Measurements from ENCODE around the gene CBLN3.
A peak's percentile ranks its signal among the peaks of the same experiment; 100 is the strongest.

The CBLN3 gene

DNA sequence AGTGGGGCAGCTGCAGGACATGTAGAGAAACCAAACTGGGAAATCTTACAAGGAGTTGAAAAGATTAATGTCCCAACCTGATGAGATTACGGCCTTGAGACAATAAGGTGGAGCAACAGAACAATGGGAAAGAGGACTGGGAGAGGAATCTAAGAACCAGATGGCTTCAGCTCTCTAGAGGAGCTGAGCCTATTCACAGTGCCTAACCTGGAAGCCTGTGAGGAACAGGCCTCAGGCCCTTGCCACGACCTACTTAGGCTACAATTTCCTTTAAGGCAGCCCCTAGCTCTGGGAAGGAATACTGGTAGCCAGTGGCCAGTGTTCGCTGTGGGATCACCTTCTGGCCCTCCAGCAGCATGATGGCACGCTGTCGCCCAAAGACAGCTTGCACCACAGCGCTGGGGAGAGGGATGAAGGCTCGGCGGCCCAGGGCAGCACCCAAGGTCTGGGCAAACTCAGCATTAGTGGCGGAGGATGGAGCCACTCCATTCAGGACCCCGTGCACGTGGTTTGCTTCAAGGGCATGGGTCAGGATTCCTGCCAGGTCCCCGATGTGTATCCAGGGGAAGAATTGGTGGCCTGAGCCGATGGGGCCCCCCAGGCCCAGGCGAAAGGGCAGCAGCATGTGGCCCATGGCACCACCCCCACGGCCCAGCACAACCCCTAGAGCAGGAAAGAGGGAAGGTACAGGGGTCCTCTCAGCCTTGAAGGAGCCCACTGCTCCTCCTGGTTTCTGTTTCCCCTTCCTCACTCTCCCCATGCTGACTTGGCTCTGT, 10.6 kb upstream of the CBLN3 start:
- no peak for DNase-seq (ENCODE audit: low read depth in 2 of 3, low spot score in 1 of 3)

DNA sequence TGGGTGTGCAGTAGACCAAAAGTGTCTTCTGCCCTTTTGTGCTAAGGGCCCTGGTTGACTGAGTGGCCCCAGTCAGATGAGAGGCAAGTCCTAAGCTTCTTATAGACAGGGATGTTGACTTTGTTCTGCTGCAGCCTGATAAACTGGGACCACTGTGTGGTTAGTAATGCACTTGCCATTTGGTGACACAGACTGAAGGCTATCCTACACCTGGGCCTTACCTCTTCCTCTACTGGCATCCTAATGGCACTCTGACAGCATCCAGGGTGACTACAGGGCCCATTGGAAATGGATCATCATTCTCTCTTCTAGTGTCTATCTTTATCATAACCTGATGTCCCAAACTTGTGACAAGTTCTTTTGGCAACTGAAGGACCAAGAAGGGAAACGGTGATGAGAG, 9.8 kb upstream of the CBLN3 start:
- DNase-seq (ENCODE audit: low read depth in 2 of 3, low spot score in 1 of 3): no peak

DNA sequence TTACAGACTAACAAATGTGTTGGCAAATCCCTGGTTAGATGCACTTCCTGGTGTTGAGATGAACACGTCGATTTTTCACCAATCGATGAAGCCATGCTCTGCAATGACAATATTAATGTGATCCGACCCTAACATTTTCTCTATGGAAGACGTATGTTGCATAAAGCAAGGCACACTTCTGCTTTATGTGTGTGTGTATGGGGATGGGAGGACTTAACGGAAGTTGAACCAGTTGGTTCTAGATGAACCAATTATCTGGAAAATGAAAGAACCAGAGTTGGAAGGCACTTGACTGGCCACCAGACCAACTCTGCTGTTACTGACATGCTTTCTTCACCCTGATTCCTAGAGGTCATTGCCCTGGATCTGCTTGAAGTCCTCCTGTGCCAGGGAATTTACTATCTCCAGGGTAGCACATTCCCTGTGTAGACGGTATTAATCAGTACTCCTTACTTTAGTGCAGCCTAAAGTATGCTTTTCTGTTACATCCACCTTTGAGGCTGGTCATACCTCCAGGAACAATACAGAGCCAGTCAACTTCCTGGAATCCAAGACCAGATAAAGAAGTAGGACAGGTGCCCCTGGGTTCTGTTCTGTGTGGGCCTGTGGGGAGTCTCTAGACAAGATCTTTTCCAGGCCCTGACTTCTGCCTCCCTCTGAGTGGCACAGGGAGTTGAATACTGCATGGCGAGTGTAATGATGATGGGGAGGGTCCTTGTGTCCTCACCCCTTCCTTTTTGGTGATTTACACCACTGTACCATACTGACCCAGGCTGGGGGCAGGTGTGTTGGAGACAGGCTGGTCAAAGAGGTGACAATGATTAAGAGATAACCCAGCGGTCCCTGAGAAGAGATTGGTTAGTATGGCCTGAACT, 9.0 kb upstream of the CBLN3 start:
- no peak for DNase-seq (ENCODE audit: low read depth in 2 of 3, low spot score in 1 of 3)

DNA sequence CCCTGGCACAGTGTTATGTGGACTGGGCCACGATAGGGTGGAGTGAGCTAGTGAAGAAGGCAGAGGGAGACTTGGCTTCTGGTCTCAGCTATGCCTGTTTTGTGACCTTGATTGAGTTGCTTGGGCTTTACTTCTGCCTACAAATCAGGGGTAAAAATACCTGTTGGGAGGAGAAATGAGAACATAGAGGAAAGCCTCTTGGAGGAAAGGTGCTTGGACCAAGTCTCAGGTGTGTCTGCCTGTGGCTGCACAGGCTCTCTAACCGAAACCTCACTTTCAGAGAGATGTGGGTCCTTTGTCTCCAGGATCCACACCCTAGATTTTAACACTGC, 8.2 kb upstream of the CBLN3 start:
- DNase-seq (ENCODE audit: low read depth in 2 of 3, low spot score in 1 of 3): no peak

DNA sequence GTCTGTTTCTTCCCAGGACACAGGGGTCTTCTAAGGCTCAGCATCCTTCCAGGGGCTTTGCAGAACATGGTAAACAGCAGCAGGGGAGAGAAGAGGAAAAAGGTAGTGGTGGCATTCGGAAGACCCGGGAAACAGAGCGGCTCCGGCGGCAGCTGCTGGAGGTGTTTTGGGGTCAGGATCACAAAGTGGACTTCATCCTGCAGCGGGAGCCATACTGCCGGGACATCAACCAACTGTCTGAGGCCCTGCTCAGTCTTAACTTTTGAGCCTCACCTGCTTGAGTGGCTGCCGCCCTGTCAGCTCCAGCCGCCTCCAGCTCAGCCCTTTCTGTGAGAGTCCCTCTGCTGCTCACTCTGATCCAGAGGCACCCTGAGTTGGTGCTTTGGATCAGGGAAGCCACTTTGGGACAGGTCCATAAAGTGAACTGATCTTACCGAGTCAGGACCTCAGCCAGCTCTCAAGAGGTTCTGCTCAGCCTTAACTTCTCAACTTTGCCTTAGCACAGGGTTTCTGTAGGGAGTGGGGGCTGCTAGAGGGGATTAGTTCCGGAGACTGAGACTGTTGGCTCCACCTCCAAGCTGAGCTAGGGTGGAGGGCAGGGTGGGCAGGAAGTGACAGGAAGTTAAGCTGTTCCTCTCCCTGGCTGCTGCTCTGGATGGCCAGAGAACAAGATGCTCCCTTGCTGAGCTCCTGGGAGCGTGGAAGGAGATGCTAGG, 7.7 kb upstream of the CBLN3 start:
- no peak for DNase-seq (ENCODE audit: low read depth in 2 of 3, low spot score in 1 of 3)

DNA sequence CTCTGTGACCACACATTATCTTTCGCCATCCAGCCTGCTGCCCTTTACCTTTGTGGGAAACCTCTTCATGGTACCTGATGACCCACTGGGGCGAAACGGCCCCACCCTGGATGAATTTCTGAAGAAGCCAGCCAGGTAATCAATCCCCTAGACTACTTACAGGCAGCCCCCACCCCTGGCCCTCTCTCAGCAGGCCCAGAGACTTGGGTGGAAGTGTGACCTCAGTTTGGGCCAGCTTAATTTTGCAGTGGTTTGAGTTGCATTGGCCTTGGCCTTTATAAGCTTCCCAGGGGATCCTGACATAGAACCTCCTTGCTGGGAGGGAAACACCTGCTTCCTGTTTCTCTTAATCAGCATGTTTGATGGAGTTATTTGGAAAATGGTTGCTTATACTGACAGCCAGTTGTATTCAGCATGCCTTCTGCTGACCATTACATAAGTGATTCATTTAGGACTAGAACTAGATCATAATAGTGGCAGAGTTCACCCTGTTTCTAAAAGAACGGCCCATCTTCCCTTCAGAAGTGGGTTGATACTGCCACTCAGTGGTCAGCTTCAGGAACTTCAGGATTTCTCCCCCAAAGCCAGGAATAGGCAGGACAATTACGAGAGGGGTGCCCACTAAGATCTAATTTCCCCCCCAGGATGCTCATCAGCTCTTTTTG, 7.0 kb upstream of the CBLN3 start:
- DNase-seq (ENCODE audit: low read depth in 2 of 3, low spot score in 1 of 3): peak in 1 of 3 donors; percentile 46

DNA sequence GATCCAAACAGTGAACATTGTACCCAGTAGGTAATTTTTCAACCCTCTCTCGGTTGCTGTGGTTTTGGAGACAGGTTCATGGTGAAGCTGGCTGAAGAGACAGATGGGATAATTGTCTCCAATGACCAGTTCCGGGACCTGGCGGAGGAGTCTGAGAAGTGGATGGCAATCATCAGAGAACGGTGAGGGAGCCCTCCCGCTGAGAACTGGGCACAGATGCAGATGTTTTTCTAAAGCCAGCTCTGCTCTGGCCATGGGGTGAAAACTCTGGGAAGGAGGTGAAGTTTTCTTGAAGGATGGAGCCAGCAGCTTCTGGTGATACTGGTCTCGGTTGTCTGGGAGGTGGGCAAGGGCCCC, 6.5 kb upstream of the CBLN3 start:
- no peak for DNase-seq (ENCODE audit: low read depth in 2 of 3, low spot score in 1 of 3)

DNA sequence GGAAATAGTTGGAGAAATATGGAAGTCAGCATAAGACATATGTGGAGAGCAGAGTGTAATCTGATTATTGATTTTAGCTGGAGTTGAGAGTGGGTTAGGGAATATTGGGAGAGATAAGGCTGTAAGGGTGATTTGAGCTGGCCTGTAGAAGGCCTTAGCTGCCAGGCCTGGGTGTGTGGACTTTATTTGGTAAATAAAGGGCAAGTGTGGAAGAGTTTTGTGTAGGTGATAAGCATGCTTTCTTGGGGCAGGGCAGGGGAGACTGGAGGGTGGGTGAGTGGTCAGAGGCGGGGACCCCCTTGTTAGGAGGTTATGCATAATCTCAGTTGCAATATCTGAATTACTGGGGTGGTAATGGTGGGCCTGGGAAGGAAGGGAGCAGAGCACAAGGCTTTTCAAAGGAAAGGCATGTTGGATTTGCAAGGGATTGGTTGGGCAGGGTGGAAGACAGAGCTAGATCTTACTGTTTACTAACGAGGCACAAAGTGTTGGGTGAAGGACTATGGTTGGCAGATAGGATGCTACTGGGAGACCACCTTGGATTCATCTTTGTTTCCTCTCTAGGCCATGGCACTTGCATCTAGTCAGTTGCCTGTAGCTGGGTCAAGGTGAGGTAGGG, 5.8 kb upstream of the CBLN3 start:
- DNase-seq (ENCODE audit: low read depth in 2 of 3, low spot score in 1 of 3): no peak

DNA sequence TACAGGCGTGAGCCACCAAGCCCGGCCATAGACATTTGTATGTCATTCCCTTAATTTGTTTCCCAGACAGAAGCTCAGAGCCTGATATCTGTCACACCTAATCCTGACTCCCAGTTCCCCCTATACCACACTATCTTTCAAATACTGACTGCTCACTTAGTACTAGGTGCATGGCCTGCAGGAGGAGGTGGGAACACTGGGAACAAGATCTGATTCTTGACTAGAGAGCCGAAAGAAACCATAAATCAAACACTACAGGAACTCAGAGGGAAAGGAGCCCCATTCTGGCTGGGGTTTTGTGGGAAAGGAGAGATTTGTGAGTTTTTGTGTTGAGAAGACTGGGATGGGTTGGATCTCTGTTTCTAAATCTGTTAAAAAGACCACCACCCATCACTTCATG, 5.2 kb upstream of the CBLN3 start:
- DNase-seq (ENCODE audit: low read depth in 2 of 3, low spot score in 1 of 3): no peak

DNA sequence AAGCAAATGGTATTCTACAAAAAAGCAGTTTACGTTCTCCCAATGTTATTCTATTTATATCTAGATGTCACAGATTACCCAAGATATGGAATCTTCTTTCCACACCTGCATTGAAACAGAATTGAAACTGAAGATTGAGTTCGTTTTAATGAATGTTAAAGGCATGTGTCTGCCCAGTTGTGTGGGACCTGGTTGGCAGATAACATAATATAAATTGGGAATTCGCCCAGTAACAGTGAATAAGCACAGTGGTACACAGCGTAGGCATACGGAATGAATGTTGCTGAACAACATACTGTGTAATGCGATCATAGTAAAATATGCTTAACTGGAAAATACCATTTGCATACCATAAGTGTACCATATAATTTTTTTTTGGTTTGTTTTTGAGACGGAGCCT, 4.6 kb upstream of the CBLN3 start:
- DNase-seq (ENCODE audit: low read depth in 2 of 3, low spot score in 1 of 3): no peak

DNA sequence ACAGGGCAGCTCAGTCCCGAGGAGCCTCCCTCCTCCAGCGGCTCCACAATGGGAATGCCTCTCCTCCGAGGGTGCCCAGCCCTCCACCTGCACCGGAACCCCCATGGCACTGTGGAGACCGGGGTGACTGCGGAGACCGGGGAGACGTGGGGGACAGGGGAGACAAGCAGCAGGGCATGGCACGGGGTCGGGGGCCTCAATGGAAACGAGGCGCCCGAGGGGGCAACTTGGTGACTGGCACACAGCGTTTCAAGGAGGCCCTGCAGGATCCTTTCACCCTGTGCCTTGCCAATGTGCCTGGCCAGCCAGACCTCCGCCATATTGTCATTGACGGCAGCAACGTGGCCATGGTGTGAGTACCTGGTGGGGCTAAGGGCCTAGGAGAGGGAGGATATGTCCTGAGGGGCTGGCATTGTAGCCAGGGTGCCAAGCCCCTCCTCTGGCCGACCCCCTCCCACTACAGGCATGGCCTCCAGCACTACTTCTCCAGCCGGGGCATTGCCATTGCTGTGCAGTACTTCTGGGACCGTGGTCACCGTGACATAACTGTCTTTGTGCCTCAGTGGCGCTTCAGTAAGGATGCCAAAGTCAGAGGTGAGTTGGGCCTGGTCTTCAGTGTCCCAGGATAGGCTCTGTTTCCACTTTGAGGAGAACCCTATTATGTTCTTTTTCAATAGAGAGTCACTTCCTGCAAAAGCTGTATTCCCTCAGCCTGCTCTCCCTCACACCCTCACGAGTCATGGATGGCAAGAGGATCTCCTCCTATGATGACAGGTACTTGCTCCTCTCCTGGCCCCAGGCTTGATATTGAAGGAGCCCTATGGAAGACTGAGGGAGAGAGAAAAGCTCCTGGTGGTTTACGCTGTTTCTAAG, 3.0 kb upstream of the CBLN3 start:
- DNase-seq (ENCODE audit: low read depth in 2 of 3, low spot score in 1 of 3): no peak

DNA sequence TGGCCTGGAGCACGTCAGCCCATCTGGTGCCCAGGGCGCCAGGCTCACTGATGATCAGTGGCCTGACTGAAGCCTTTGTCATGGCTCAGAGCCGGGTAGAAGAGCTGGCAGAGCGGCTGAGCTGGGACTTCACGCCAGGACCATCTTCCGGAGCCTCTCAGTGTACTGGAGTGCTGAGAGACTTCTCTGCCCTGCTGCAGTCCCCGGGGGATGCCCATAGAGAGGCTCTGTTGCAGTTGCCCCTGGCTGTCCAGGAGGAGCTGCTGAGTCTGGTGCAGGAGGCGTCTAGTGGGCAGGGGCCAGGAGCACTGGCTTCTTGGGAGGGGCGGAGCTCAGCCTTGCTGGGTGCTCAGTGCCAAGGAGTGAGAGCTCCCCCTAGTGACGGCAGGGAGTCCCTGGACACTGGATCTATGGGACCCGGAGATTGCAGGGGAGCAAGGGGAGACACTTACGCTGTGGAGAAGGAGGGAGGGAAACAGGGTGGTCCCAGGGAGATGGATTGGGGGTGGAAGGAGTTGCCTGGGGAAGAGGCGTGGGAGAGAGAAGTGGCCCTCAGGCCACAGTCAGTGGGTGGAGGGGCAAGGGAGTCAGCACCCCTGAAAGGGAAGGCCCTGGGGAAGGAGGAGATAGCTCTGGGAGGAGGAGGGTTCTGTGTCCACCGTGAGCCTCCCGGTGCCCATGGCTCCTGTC, 2.2 kb upstream of the CBLN3 start:
- DNase-seq (ENCODE audit: low read depth in 2 of 3, low spot score in 1 of 3): peak; percentile 83 to 93 (median 92)

DNA sequence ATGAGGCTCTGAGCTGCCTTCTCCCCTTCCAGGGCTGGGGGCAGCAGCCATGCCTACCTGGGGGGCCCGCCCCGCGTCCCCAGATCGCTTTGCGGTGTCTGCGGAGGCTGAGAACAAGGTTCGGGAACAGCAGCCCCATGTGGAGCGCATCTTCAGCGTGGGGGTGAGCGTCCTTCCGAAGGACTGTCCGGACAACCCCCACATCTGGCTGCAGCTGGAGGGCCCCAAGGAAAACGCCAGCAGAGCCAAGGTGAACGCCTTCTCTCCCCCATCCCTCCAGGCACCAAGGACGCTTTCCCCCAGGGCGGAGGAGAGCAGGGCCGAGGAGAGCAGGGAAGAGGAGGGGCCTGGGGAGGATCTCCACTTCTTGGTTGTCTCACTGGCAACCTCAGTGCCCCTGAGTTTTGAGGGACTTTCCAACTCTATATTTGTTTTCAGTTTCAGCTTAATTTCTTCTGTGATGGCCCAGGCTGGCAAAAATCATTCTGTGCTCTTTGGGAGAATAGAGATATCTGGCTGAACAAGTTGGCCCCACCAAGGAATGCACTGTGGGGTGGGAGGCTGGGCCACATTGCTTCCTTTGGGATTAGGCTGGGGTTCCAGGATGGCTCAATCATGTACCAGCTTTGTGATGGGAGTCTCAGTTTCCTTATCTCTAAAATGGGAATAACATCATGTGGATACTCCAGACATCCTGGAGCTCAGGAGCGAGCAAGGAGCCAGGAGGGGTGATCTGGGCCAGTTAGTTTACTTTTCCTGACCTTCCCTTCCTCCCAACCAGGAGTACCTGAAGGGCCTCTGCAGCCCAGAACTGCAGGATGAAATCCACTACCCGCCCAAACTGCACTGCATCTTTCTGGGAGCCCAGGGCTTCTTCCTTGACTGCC, 1.5 kb upstream of the CBLN3 start:
- DNase-seq (ENCODE audit: low read depth in 2 of 3, low spot score in 1 of 3): peak in 2 of 3 donors; percentile 65 to 68

DNA sequence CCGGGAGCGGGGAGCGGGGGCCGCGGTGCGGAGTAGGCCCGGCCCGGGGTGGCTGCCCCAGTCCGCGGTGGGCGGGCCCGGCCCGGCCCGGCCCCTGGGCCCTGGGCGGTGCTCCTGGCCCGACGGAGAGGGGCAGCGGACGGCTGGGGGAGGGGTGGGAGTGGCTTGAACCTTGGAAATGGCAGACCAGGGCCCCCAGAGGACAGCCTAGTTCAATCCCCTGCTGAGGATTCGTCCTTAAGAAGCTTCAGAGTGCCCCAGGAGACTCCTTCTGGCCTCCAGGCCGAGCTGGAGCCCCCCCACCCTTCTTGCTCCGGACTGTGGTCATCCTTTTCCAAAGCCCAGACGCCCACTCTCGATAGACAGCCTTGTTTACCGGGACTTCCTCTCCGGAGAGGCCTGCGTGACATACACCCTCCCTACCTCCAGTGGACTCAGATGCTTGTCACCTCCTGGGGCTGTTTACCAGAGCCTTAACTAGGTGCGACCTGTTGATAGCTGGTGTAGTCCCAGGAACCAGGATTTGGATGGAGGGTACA, 744 bp upstream of the CBLN3 start:
- DNase-seq (ENCODE audit: low read depth in 2 of 3, low spot score in 1 of 3): peak; percentile 38 to 57 (median 44)

DNA sequence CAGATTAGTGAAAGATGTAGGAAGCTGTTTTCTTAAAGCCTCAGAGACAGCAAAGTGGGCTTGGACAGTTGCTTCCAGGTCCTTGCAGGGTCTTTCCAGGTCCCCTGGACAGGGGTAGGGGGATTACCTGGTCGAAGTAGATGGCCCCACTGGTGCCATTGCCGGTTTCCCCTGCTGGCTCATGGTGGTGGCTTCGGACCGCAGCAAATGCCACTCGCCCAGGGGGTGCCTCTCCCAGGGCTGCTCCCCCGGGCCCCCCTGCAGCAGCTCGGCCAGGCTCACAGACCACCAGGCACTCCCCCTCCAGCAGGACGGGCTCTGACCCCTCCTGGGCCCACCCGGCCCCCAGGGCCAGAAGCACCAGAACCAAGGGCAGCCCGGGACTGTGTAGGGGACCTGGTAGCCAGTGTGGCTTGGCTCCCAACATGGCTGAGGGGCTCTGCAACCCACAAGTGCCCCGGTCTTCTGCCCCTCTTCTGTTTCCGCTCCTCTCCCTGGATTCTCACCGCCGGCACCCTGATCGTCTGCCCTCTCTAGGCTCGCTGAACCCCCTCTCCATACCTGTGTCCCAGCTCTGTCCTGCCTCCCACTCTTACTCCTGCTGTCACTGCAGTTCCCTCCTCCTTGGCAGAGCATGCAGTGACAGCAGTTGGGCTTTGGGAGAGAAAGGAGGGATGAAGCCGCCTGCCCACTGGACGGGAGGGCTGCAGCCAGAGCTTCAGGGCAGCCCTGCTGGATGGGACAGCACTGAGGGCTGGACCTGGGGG, 657 bp downstream of the CBLN3 start:
- no peak for DNase-seq (ENCODE audit: low read depth in 2 of 3, low spot score in 1 of 3)

DNA sequence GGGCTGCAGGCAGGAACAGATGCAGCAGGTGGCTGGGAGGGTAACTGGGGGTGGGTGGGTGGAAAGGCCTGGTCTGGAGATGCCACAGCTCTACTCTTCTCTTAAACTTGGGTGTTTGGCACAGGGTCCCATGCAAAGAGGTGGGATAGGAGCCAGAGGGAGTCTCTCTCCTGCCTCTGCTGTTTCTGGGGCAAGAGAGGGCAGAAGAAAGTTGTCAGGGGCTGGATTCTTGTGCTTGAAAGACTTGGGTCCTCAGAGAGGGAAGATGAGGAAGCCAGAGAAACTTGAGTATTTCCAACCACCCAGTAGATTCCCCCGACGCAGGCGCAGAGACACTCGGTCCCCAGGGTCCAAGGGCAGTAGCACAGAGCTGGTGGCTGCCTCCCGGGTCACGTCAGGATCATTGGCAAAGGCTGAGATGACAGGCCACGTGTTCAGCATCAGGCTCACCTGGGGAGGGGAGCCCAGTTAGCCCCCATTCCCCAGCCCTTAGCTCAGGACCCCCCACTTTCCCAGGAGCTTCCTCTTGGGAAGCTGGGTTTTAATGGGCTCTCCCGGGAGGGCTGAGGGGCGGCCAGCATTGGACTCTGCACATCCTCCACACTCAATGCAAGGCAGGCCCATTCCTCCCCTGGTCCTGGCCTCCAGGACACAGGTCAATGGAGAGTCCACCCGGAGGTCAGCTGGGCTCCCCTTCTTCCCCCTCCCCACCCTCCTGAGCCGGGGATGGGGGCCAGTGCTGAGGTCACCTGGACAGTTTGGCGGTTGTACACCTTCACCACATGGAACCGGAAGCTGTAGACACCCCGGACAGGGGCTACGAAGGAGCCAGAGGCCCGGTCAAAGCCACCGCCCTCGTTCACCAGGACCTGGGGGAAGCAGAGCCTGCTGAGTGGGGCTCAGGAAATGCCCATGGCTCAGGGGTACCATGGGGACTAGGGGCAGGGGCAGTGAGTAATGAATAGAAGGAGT, 1.6 kb downstream of the CBLN3 start:
- no peak for DNase-seq (ENCODE audit: low read depth in 2 of 3, low spot score in 1 of 3)

All from stimulated activated CD4-positive, alpha-beta T cell treated with anti-CD3 and anti-CD28 coated beads, Interleukin-12 subunit alpha, Interleukin-12 subunit beta, amount 100 ng/mL, for 48 hours (primary cell).